Ovary (tissue), 9 donors: ENCODE data around the gene TKFC. TPM values are rescaled to one million over a fixed set of nuclear protein-coding genes. Genes with fewer than 3 reads are reported as not detected.

Experiments used
- DNase-seq, 5 donors: peaks; one replicate each; pipeline ENCODE4 v3.0.0-alpha.2; 2019 to 2020
- H3K27ac ChIP-seq, 2 donors: fragments of 200-600 bp; one replicate each; pipeline versions ENCODE4 v1.5.1 to v1.8.0; 2019 to 2022
- H3K27me3 ChIP-seq: fragments of 200-600 bp; one replicate; pipeline ENCODE4 v1.8.0; 2022
- H3K36me3 ChIP-seq: fragments of 200-600 bp; sonication (generic); one replicate; pipeline ENCODE4 v1.5.1; 2019
- H3K4me1 ChIP-seq: one replicate; pipeline ENCODE4 v1.8.1; 2013; ENCODE audit warnings: mild to moderate bottlenecking, moderate library complexity; ENCODE audit not compliant: insufficient read depth
- H3K4me3 ChIP-seq: fragments of 200-600 bp; sonication (generic); one replicate; pipeline ENCODE4 v1.5.1; 2017
- H3K9me3 ChIP-seq, 2 donors: fragments of 200-600 bp in 1 of 2; sonication (generic) in 1 of 2; one replicate each; pipeline versions ENCODE4 v1.5.1 to v1.8.1; 2013 to 2019; ENCODE audit warnings: mild to moderate bottlenecking in 1 of 2, moderate library complexity in 1 of 2
- CTCF ChIP-seq, 3 donors: fragments of 450-650 bp in 2 of 3; fragments of 200-600 bp in 1 of 3; IDR thresholded peaks; one replicate each; pipeline versions ENCODE4 v1.5.1 to v1.8.0; 2016 to 2022; ENCODE audit warnings: antibody characterized with exemption in 3 of 3, mild to moderate bottlenecking in 1 of 3
- EP300 ChIP-seq: sonication (generic); formaldehyde crosslinking; IDR thresholded peaks from one replicate; pipeline ENCODE4 v1.6.1; 2017; ENCODE audit warnings: antibody characterized with exemption
- POLR2A ChIP-seq: fragments of 450-650 bp; IDR thresholded peaks from one replicate; pipeline ENCODE4 v1.6.1; 2017; ENCODE audit warnings: antibody characterized with exemption, mild to moderate bottlenecking, moderate library complexity
- WGBS, 3 donors: extraction: QIAGEN DNeasy Blood & Tissue Kit in 1 of 3; methylation state at CpG; one replicate each; pipeline versions ENCODE4 v1.1.5 to v1.1.7; 2013 to 2017; 5-methylcytosine and 5-hydroxymethylcytosine counted together
- intact Hi-C, 4 donors: fragments of 100-400 bp; cut with DNase I; formaldehyde crosslinking; loops; one replicate each; pipeline versions ENCODE4 v1.11.0 to v1.15.1; 2022 to 2023
- polyA plus RNA-seq, 2 donors: library from polyadenylated mRNA; stranded (reverse); fragments of 200-250 nt in 1 of 2; fragments of 350-450 nt in 1 of 2; fragmentation: Illumina TruSeq in 1 of 2; extraction: RNeasy Lipid Tissue Mini Kit (QIAGEN cat#74804) in 1 of 2; gene quantifications; one replicate each; pipeline ENCODE4 v1.2.3, GENCODE V29; 2013 to 2014
- total RNA-seq, 7 donors: library from RNA; depleted of rRNA in 2 of 7; stranded (reverse); fragments of >200 nt in 2 of 7; fragmentation: NEBNext Ultra II Directional in 3 of 7; extraction: Animal tissue kit (Norgen Biotek cat#: 25700) in 3 of 7; gene quantifications; one replicate each; pipeline versions ENCODE4 v1.1.0 to v1.2.4, GENCODE V29; 2016 to 2023
- donor health status: DM: no; HTN: no; CAD: no; lungs with moderate emphysema.
- donor health status: DM: no; HTN: no; CAD: no.
- donor health status: Bipolar disorder and iron deficiency.
- donor health status: DM: yes; HTN: yes; CAD: no.
- donor health status: DM: no; HTN: no; CAD: no.
- donor health status: DM: yes; HTN: yes; CAD: no.

Gene TKFC
- total and polyA plus RNA-seq, 9 donors = 19.0 to 41.4 (median 30.4) TPM

DNA sequence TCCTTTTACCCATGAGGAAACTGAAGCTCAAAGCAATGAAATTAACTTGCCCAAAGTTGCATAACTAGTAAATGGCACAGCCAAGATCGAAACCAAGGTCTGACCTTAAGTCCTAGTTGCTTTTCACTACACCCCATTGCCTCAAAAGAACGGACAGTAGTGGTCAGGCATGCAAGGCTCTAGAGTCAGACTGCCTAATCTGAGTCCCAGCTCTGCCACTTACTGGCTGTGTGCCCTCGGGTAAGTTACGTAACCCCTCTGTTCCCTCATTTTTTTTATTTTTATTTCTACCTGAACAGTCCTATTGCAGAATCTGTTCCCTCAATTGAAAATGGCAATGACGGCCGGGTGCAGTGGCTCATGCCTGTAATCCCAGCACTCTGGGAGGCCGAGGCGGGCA, 19.0 kb downstream of the TKFC start:
- 82 to 85% (median 83%) methylated on average over 8 of the region's 8 CpGs for WGBS, 3 donors
- Histone ChIP-seq H3K36me3 (no peaks in the 10 kb centered on the region), H3K4me3 (no peak overlapping the region), H3K9me3 (no peaks in the 10 kb centered on the region), H3K27me3 (no peaks in the 10 kb centered on the region), H3K4me1 (no peaks in the 10 kb centered on the region), H3K27ac (no peak overlapping the region)
- intact Hi-C loops = no loop called here
- no peak for TF ChIP-seq EP300
- no peak for TF ChIP-seq POLR2A
- TF ChIP-seq CTCF (IDR thresholded peaks at IDR 0.05) = no peak
- peak in 1 of 5 donors; percentile 8 for DNase-seq

- Histone ChIP-seq H3K4me3 (no peak overlapping the region), H3K9me3 (no peaks in the 10 kb centered on the region), H3K36me3 (no peaks in the 10 kb centered on the region), H3K27ac (no peak overlapping the region), H3K27me3 (no peaks in the 10 kb centered on the region), H3K4me1 (peaks cover 2% of the 10 kb centered on the region)
- DNase-seq = no peak
- TF ChIP-seq POLR2A (no peak), CTCF (IDR thresholded peaks at IDR 0.05) (no peak), EP300 (no peak)
- WGBS, 3 donors = 83 to 84% (median 84%) methylated on average over 15 of the region's 15 CpGs
- intact Hi-C loops = no loop called here
These were observed 20.4 kb downstream of the TKFC start for GRCh38 chr11:61353131-61354067.

DNA sequence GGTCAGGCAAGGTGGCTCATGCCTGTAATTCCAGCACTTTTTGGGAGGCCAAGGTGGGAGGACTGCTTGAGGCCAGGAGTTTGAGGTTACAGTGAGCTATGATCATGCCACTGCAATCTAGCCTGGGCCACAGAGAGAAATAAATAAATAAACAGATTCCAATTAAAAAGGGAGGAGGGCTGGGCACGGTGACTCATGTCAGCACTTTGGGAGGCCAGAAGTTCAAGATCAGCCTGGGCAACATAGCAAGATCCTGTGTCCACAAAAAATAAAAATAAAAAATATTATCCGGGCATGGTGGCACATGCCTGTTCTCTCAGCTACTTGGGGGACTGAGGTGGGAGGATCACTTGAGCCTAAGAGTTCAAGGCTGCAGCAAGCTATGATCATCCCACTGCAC, 21.2 kb downstream of the TKFC start:
- intact Hi-C loops = no loop called here
- Histone ChIP-seq H3K4me1 (peaks cover 2% of the 10 kb centered on the region), H3K9me3 (no peaks in the 10 kb centered on the region), H3K27me3 (no peaks in the 10 kb centered on the region), H3K4me3 (no peak overlapping the region), H3K27ac (no peak overlapping the region), H3K36me3 (no peaks in the 10 kb centered on the region)
- DNase-seq = no peak
- WGBS, 3 donors = 72 to 77% (median 73%) methylated on average over 2 of the region's 2 CpGs
- TF ChIP-seq EP300 (no peak), CTCF (IDR thresholded peaks at IDR 0.05) (no peak), POLR2A (no peak)

DNA sequence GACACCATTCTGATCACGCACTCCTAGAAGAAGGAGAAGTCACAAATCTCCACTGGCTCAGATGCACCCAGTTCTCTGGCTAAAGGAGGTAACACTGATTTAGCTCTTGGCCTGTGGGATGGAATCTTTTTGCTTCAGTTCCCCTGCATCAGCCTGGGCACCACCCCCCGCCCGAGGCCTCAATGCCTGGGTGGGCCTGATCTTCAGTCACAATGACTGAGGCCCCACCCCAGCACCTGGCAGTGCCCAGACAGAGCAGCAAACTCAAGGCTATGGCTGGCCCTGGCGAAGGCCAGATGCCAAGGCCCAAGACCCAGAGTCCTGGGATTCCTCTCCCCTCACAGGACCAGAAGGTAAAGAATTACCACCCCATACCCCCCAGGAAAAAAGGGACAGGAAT, 23.7 kb downstream of the TKFC start:
- no peaks in the 10 kb centered on the region for H3K36me3 ChIP-seq
- no peaks in the 10 kb centered on the region for H3K9me3 ChIP-seq
- peaks cover 2% of the 10 kb centered on the region for H3K4me1 ChIP-seq
- H3K4me3 ChIP-seq = no peak overlapping the region
- H3K27me3 ChIP-seq = no peaks in the 10 kb centered on the region
- intact Hi-C loops = no loop called here
- H3K27ac ChIP-seq = no peak overlapping the region
- TF ChIP-seq POLR2A (no peak), CTCF (IDR thresholded peaks at IDR 0.05) (no peak), EP300 (no peak)
- DNase-seq = no peak
- 84 to 95% (median 93%) methylated on average over 4 of the region's 4 CpGs for WGBS, 3 donors
